ENCODE measurements around the gene MYO1B.

- TF ChIP-seq CTCF (IDR thresholded peaks at IDR 0.05; ENCODE audit: low read depth, low read length) (no peak), EZH2phosphoT487 (IDR thresholded peaks at IDR 0.05; ENCODE audit: low read depth) (no peak)
Measured at GRCh38 chr2:191276792-191277465, 31.7 kb downstream of the MYO1B start.

Data from OCI-LY3 (cell line).